ENCODE measurements around the gene HMCN2. TPM values are rescaled to one million over a fixed set of nuclear protein-coding genes. Genes with fewer than 3 reads are reported as not detected.

HMCN2 gene
- total RNA-seq, 1 donor: under 0.01 TPM

DNA sequence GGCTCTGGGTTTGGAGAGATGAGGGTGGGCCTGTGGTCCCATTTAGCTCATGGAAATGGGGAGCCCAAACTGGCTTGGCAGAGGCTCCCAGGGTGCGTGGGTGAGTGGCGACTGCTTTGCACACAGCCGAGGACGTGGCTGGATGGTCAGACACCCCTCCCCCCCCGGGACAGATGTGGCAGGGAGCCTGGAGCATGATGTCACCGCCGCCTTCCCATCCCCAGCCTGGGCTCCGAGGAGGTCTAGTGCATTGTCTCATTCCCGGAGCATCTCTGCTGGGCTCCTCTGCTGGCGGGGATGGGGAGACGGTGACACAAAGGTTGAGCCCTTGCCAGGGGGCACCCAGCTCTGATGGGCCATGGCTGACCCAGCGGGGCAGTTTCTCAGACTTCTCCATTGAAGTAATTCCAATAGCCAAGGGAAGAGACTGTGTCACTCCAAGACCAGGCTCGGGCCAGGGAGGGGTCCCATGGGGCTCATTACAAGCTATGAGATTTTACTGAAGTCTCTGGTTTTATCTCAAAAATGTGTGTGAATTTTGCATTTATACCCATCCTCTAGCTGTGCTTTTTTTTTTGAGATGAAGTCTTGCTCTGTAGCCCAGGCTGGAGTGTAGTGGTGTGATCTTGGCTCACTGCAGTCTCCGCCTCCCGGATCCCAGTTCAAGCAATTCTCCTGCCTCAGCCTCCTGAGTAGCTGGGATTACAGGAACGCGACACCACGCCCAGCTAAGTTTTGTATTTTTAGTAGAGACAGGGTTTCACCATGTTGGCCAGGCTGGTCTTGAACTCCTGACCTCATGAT lies 36.1 kb downstream of the HMCN2 start:
- no peak for TF ChIP-seq CTCF (IDR thresholded peaks at IDR 0.05; ENCODE audit: extremely low read depth, low read depth, low read length)
- Histone ChIP-seq H2AFZ (ENCODE audit: low read length) (no peak overlapping the region), H3K4me3 (ENCODE audit: insufficient read depth, low read length) (no peak overlapping the region), H3K27me3 (ENCODE audit: insufficient read depth, low read length) (peaks cover 42% of the 10 kb centered on the region), H3K36me3 (ENCODE audit: insufficient read depth, low read length) (no peaks in the 10 kb centered on the region), H4K20me1 (ENCODE audit: insufficient read depth, low read length) (peaks cover 9% of the 10 kb centered on the region), H3K9me3 (ENCODE audit: low read depth, low read length) (no peaks in the 10 kb centered on the region), H3K4me2 (ENCODE audit: insufficient read depth, low read length) (peak overlapping the region; percentile 28), H3K27ac (ENCODE audit: low read depth, low read length) (peak overlapping the region; percentile 41), H3K79me2 (ENCODE audit: insufficient read depth, low read length) (no peaks in the 10 kb centered on the region), H3K4me1 (ENCODE audit: insufficient read depth, low read length) (peaks cover 16% of the 10 kb centered on the region)
- peak; percentile 97 for DNase-seq (ENCODE audit: insufficient read length, low spot score, missing footprints)

DNA sequence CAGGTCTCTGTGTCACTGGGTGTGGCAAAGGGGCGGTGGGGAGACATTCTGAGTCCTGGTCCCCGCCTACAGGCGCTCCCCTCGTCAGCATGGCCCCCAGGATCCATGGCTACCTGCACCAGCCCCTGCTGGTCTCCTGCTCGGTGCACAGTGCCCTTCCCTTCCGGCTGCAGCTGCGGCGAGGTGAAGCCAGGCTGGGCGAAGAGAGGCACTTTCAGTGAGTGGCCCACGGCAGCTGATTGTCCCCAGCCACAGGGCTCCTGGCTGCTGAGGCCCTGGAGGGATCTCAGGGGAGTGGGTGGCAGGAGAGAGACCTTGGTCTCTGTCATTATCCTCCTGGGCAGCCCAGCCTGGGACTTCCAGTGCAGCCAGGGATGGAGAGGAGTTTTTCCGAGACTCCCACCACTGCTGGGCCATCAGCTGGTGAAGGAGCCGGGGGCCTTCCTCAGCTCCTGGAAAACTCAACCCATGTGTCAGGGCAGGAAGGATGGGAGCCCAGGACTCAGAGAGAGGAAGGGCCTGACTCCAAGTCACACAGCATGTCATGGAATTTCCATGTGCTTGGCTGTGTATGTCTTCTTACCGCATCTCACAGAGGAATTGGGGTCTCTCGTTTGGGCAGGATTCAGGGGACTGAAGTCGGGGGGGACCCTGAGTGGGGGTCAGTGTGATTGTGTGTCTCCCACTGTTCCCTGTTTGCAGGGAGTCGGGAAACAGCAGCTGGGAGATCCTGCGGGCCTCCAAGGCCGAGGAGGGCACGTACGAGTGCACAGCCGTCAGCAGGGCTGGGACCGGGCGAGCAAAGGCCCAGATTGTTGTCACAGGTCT lies 37.4 kb downstream of the HMCN2 start:
- Histone ChIP-seq H3K9me3 (ENCODE audit: low read depth, low read length) (no peaks in the 10 kb centered on the region), H3K79me2 (ENCODE audit: insufficient read depth, low read length) (no peaks in the 10 kb centered on the region), H4K20me1 (ENCODE audit: insufficient read depth, low read length) (peaks cover 9% of the 10 kb centered on the region), H3K4me3 (ENCODE audit: insufficient read depth, low read length) (no peak overlapping the region), H3K36me3 (ENCODE audit: insufficient read depth, low read length) (no peaks in the 10 kb centered on the region), H3K27me3 (ENCODE audit: insufficient read depth, low read length) (peaks cover 37% of the 10 kb centered on the region), H3K4me1 (ENCODE audit: insufficient read depth, low read length) (peaks cover 16% of the 10 kb centered on the region), H3K27ac (ENCODE audit: low read depth, low read length) (no peak overlapping the region), H3K4me2 (ENCODE audit: insufficient read depth, low read length) (no peak overlapping the region), H2AFZ (ENCODE audit: low read length) (no peak overlapping the region)
- DNase-seq (ENCODE audit: insufficient read length, low spot score, missing footprints): peak; percentile 73
- no peak for TF ChIP-seq CTCF (IDR thresholded peaks at IDR 0.05; ENCODE audit: extremely low read depth, low read depth, low read length)

DNA sequence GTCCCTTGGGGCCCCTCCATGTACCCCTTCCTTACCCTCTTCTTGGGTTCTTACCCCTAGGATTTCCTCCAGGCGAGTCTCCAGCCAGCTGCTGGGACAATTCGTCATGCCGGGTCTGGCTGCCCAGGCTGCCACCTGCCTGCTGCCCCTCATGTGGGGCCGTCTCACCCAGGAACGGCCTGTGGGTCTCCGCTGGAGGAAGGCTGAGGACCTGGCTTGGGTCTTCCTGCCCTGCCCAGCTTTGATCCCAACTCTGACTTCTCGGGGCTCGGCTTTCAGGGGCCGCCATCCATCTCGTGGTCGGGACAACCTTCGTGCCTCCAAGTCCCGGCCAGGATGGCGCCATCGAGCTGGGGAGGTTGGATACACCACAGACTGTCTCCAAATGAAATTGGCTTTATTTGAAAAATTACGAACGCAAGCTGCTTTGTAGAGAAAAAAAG lies 38.1 kb downstream of the HMCN2 start:
- H4K20me1 ChIP-seq (ENCODE audit: insufficient read depth, low read length): peaks cover 9% of the 10 kb centered on the region
- H3K27ac ChIP-seq (ENCODE audit: low read depth, low read length): no peak overlapping the region
- H3K9me3 ChIP-seq (ENCODE audit: low read depth, low read length): no peaks in the 10 kb centered on the region
- H3K4me1 ChIP-seq (ENCODE audit: insufficient read depth, low read length): peaks cover 16% of the 10 kb centered on the region
- no peak overlapping the region for H3K4me3 ChIP-seq (ENCODE audit: insufficient read depth, low read length)
- peak; percentile 47 for DNase-seq (ENCODE audit: insufficient read length, low spot score, missing footprints)
- no peak overlapping the region for H3K4me2 ChIP-seq (ENCODE audit: insufficient read depth, low read length)
- H2AFZ ChIP-seq (ENCODE audit: low read length): no peak overlapping the region
- H3K27me3 ChIP-seq (ENCODE audit: insufficient read depth, low read length): peaks cover 37% of the 10 kb centered on the region
- TF ChIP-seq CTCF (IDR thresholded peaks at IDR 0.05; ENCODE audit: extremely low read depth, low read depth, low read length): no peak
- no peaks in the 10 kb centered on the region for H3K36me3 ChIP-seq (ENCODE audit: insufficient read depth, low read length)
- no peaks in the 10 kb centered on the region for H3K79me2 ChIP-seq (ENCODE audit: insufficient read depth, low read length)

DNA sequence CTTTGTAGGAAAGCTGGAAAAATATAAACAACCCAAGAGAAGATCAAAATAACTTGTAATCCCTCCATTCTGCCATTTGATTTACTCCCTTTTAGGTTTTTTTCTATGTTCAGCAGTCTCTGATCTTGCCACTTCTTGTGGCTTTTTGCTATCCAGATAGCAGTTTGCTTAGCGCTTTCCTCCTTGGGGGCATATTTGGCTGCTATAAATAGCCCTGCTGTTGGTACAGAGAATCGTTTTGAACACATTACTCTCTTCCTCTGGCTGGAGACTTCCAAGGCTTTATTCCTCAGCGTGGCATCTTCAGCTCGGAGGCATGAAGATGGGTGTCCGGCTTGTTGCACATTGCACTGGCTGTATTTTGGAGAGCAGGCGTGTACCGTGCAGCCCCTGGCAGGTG lies 38.6 kb downstream of the HMCN2 start:
- H4K20me1 ChIP-seq (ENCODE audit: insufficient read depth, low read length): peaks cover 9% of the 10 kb centered on the region

More for the DNA sequence above, 38.6 kb downstream of the HMCN2 start:
- Histone ChIP-seq H3K27me3 (ENCODE audit: insufficient read depth, low read length) (peaks cover 37% of the 10 kb centered on the region), H3K36me3 (ENCODE audit: insufficient read depth, low read length) (no peaks in the 10 kb centered on the region), H3K4me3 (ENCODE audit: insufficient read depth, low read length) (no peak overlapping the region), H2AFZ (ENCODE audit: low read length) (no peak overlapping the region), H3K79me2 (ENCODE audit: insufficient read depth, low read length) (no peaks in the 10 kb centered on the region), H3K4me2 (ENCODE audit: insufficient read depth, low read length) (no peak overlapping the region), H3K27ac (ENCODE audit: low read depth, low read length) (no peak overlapping the region), H3K4me1 (ENCODE audit: insufficient read depth, low read length) (peaks cover 16% of the 10 kb centered on the region), H3K9me3 (ENCODE audit: low read depth, low read length) (no peaks in the 10 kb centered on the region)
- no peak for TF ChIP-seq CTCF (IDR thresholded peaks at IDR 0.05; ENCODE audit: extremely low read depth, low read depth, low read length)
- DNase-seq (ENCODE audit: insufficient read length, low spot score, missing footprints): peak; percentile 83
